GM12878 (cell line): ENCODE measurements around the gene PODN. TPM values are rescaled to one million over a fixed set of nuclear protein-coding genes. Genes with fewer than 3 reads are reported as not detected.

ENCODE experiments used
- ATAC-seq: fragments of 200-7000 bp; cut with Tn5 transposase; 3 replicates; pipeline ENCODE4 v1.9.1; 2020; ENCODE audit warnings: mild to moderate bottlenecking, moderate library complexity
- BruUV-seq: library from RNA; stranded (reverse); fragments of 400-500 nt; replicated peaks from 2 replicates; lab custom pipeline; 2021; lab: Mats Ljungman, UMichigan
- CTCF ChIA-PET: fragments of 300-600 bp; sonication (Branson Sonifier 250); formaldehyde crosslinking; extraction: SDS; loops from one replicate; lab custom pipeline; 2021; ENCODE audit warnings: inconsistent platforms; lab: Yijun Ruan, JAX
- POLR2A ChIA-PET: fragments of 350-600 bp; formaldehyde crosslinking; extraction: SDS; loops from one replicate; lab custom pipeline; 2021; ENCODE audit warnings: inconsistent platforms; lab: Charles Lee
- RAD21 ChIA-PET: fragments of 300-600 bp; sonication (Branson Sonifier 250); formaldehyde crosslinking; loops from one replicate; lab custom pipeline; 2023; ENCODE audit warnings: antibody characterized with exemption; ENCODE audit not compliant: unreplicated experiment; lab: Charles Lee
- SMC1A ChIA-PET: fragments of 300-600 bp; sonication (Branson Sonifier 250); formaldehyde crosslinking; loops from one replicate; lab custom pipeline; 2023; ENCODE audit not compliant: unreplicated experiment, uncharacterized antibody; lab: Charles Lee
- DNase-seq: peaks from one replicate; pipeline ENCODE4 v3.0.0-alpha.2; 2011; ENCODE audit warnings: low read depth, low spot score
- FAIRE-seq: peaks from 3 replicates; lab custom pipeline; 2011; peaks lifted over from hg19 to GRCh38; lab: Jason Lieb, UNC
- H2AFZ ChIP-seq: 2 replicates; pipeline ENCODE4 v1.6.0; 2011; ENCODE audit warnings: low read depth, low read length, control low read depth; ENCODE audit not compliant: control insufficient read depth
- H3K27ac ChIP-seq: 2 replicates; pipeline ENCODE4 v1.5.1; 2011; ENCODE audit warnings: control low read depth; ENCODE audit not compliant: control insufficient read depth, insufficient read depth
- H3K27me3 ChIP-seq, 2 experiments: replicated peaks in 1 of 2; 2 replicates each; pipeline versions ENCODE4 v1.6.0 to v1.6.1; 2011; ENCODE audit warnings: low read length in 1 of 2; ENCODE audit not compliant: control insufficient read depth in 2 of 2, insufficient read depth in 2 of 2
- H3K36me3 ChIP-seq, 2 experiments: 2 replicates each; pipeline ENCODE4 v1.5.1; 2011; ENCODE audit warnings: low read length in 1 of 2; ENCODE audit not compliant: control insufficient read depth in 2 of 2, insufficient read depth in 2 of 2
- H3K4me1 ChIP-seq: 2 replicates; pipeline ENCODE4 v1.6.1; 2011; ENCODE audit warnings: mild to moderate bottlenecking, low read length, moderate library complexity, mixed read lengths; ENCODE audit not compliant: control insufficient read depth, insufficient read depth
- H3K4me2 ChIP-seq: 2 replicates; pipeline ENCODE4 v1.6.0; 2011; ENCODE audit warnings: control low read depth; ENCODE audit not compliant: control insufficient read depth, insufficient read depth
- H3K4me3 ChIP-seq: fragments of 200-600 bp; sonication (generic); 2 replicates; pipeline ENCODE4 v1.5.1; 2016
- H3K79me2 ChIP-seq: 2 replicates; pipeline ENCODE4 v1.6.0; 2011; ENCODE audit warnings: low read length; ENCODE audit not compliant: control insufficient read depth, insufficient read depth
- H3K9ac ChIP-seq: 2 replicates; pipeline ENCODE4 v1.8.0; 2011; ENCODE audit warnings: low read length, control low read depth, mixed read lengths; ENCODE audit not compliant: control insufficient read depth, insufficient read depth
- H3K9me3 ChIP-seq: replicated peaks from 3 replicates; pipeline ENCODE4 v1.5.1; 2011; ENCODE audit warnings: mild to moderate bottlenecking, low read length; ENCODE audit not compliant: control insufficient read depth, insufficient read depth
- H4K20me1 ChIP-seq: 2 replicates; pipeline ENCODE4 v1.6.0; 2011; ENCODE audit not compliant: control insufficient read depth, insufficient read depth
- NKRF ChIP-seq: fragments of 450-650 bp; conservative IDR thresholded peaks from 2 replicates; pipeline ENCODE4 v1.6.1; 2017; ENCODE audit warnings: mild to moderate bottlenecking, moderate library complexity
- RELB ChIP-seq: fragments of 450-650 bp; IDR thresholded peaks from 2 replicates; pipeline ENCODE4 v1.6.1; 2017; ENCODE audit warnings: low read depth, mild to moderate bottlenecking, moderate library complexity
- WGBS: methylation state at CpG from one replicate; pipeline ENCODE4 v1.1.6; 2016; ENCODE audit warnings: low lambda C conversion rate; ENCODE audit not compliant: insufficient replicate concordance, insufficient coverage; ENCODE audit errors: missing lambda C conversion rate; 5-methylcytosine and 5-hydroxymethylcytosine counted together
- in situ Hi-C: fragments of 300-500 bp; cut with MboI; formaldehyde crosslinking; loops from 9 replicates; pipeline ENCODE4 v1.14.3; 2018; ENCODE audit warnings: mixed read lengths
- intact Hi-C: fragments of 100-400 bp; cut with micrococcal nuclease; formaldehyde crosslinking; loops from one replicate; pipeline ENCODE4 v1.14.2; 2022; ENCODE audit not compliant: unreplicated experiment
- polyA plus RNA-seq, 11 experiments: library from polyadenylated mRNA; depleted of rRNA in 4 of 11; unstranded in 6 of 11; stranded (reverse) in 5 of 11; fragments of >200 nt; fragmentation: Nextera tagmentation in 4 of 11; fragmentation: Illumina TruSeq in 1 of 11; extraction: Ambion mirVana in 4 of 11; extraction: Trizol in 1 of 11; gene quantifications; 1 replicate in 1 of 11; 2 replicates in 10 of 11; pipeline versions ENCODE4 v1.2.1 to v1.2.3, GENCODE V29; 2011 to 2016; ENCODE audit warnings: inconsistent platforms in 2 of 11, missing spikeins in 2 of 11, low read depth in 1 of 11
- total RNA-seq, 4 experiments: library from RNA; depleted of rRNA in 3 of 4; stranded (reverse); fragments of >200 nt in 3 of 4; fragmentation: Illumina TruSeq in 1 of 4; extraction: Trizol in 1 of 4; gene quantifications; 2 replicates each; pipeline versions ENCODE4 v1.2.1 to v1.2.3, GENCODE V29; 2013 to 2021
- TF ChIP-seq, protein P1 (sequence below): IDR thresholded peaks from 2 replicates; pipeline ENCODE4 v1.6.1; 2012; ENCODE audit warnings: low read depth, low read length, improper control_type of control experiment

The PODN gene
- total and polyA plus RNA-seq, 10 of the 15 experiments (the other 5 are each of a cell fraction or from before 2014, with no cell fraction given) = 0.10 TPM; not detected in 9

GRCh38 chr1:53074313-53075154 is 12.5 kb downstream of the PODN start:
- Histone ChIP-seq H3K9ac (no peak overlapping the region), H3K36me3 (no peaks in the 10 kb centered on the region)
- CTCF ChIA-PET = interaction anchor here (0.6 kb wide), 1 partner anchor 794 kb away, joined by 3 read pairs; no protein-coding TSS in a partner anchor
- TF ChIP-seq RELB = no peak
- no peak for TF ChIP-seq NKRF
- TF ChIP-seq, protein P1, sequence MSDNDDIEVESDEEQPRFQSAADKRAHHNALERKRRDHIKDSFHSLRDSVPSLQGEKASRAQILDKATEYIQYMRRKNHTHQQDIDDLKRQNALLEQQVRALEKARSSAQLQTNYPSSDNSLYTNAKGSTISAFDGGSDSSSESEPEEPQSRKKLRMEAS = no peak
- TF ChIP-seq, all 136 proteins: peak for 0
- Histone ChIP-seq H3K27me3 (no peaks in the 10 kb centered on the region), H4K20me1 (no peaks in the 10 kb centered on the region), H3K4me2 (no peak overlapping the region), H3K4me1 (no peaks in the 10 kb centered on the region), H2AFZ (no peak overlapping the region), H3K9me3 (no peaks in the 10 kb centered on the region), H3K4me3 (no peak overlapping the region), H3K27ac (no peak overlapping the region), H3K79me2 (no peaks in the 10 kb centered on the region)
- no TSS peak for BruUV-seq
- ChIA-PET POLR2A (no interaction called here), RAD21 (no interaction called here), SMC1A (no interaction called here)
- ATAC-seq (no peak), FAIRE-seq (no peak), DNase-seq (no peak)
- intact Hi-C loops (no loop called here), in situ Hi-C loops (no loop called here)
- WGBS = 33% methylated on average over 8 of the region's 8 CpGs
